PFSK-1 (cell line): ENCODE results near the gene HSDL2.

Experiments used
- POLR2AphosphoS5 ChIP-seq: IDR thresholded peaks from 2 replicates; pipeline ENCODE4 v1.6.1; 2012; ENCODE audit warnings: low read depth, mild to moderate bottlenecking, control low read depth, low read length, moderate library complexity
- SIN3A ChIP-seq: IDR thresholded peaks from 2 replicates; pipeline ENCODE4 v1.6.1; 2012; ENCODE audit warnings: mild to moderate bottlenecking, low read length, moderate library complexity, borderline replicate concordance; ENCODE audit not compliant: insufficient read depth
- TAF1 ChIP-seq: IDR thresholded peaks from 2 replicates; pipeline ENCODE4 v1.6.1; 2012; ENCODE audit warnings: low read length, control low read depth, borderline replicate concordance; ENCODE audit not compliant: insufficient read depth
- TF ChIP-seq, protein P1 (sequence below), 2 experiments: IDR thresholded peaks; 2 replicates each; pipeline versions ENCODE4 v1.6.1 to v1.8.0; 2011 to 2012; ENCODE audit warnings: low read depth in 2 of 2, low read length in 2 of 2, control low read depth in 1 of 2, inconsistent platforms in 1 of 2, mild to moderate bottlenecking in 1 of 2, moderate library complexity in 1 of 2; ENCODE audit not compliant: insufficient read depth in 1 of 2

DNA sequence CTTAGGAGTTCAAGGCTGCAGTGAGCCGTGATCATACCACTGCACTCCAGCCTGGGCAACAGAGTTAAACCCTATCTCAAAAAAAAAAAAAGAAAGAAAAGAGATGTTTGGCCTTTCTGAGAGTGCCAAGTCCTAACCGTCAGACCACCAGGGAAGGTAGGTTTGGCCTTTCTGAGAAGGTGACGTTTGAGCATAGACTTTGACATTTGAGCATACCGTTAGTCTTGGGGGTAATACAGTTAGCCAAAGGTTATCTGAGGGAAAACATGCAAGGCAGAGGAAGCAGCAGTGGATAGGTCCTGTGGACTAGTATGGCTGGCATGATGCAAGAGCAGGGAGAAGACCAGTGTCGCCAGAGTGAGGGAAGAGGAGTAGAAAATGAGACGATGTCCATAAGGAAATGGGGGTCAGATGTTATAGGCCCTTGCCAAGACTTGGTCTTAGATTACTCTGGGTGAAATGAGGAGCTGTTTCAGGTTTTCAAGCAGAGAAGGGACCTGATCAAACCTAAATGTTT, 50.2 kb downstream of the HSDL2 start:
- TF ChIP-seq TAF1 (no peak), POLR2AphosphoS5 (no peak), SIN3A (no peak)
- TF ChIP-seq, protein P1, sequence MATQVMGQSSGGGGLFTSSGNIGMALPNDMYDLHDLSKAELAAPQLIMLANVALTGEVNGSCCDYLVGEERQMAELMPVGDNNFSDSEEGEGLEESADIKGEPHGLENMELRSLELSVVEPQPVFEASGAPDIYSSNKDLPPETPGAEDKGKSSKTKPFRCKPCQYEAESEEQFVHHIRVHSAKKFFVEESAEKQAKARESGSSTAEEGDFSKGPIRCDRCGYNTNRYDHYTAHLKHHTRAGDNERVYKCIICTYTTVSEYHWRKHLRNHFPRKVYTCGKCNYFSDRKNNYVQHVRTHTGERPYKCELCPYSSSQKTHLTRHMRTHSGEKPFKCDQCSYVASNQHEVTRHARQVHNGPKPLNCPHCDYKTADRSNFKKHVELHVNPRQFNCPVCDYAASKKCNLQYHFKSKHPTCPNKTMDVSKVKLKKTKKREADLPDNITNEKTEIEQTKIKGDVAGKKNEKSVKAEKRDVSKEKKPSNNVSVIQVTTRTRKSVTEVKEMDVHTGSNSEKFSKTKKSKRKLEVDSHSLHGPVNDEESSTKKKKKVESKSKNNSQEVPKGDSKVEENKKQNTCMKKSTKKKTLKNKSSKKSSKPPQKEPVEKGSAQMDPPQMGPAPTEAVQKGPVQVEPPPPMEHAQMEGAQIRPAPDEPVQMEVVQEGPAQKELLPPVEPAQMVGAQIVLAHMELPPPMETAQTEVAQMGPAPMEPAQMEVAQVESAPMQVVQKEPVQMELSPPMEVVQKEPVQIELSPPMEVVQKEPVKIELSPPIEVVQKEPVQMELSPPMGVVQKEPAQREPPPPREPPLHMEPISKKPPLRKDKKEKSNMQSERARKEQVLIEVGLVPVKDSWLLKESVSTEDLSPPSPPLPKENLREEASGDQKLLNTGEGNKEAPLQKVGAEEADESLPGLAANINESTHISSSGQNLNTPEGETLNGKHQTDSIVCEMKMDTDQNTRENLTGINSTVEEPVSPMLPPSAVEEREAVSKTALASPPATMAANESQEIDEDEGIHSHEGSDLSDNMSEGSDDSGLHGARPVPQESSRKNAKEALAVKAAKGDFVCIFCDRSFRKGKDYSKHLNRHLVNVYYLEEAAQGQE (IDR thresholded peaks at IDR 0.05; ENCODE audit: insufficient read depth in 1 of 2, low read depth in 2 of 2, low read length in 2 of 2), result no peak
